Endodermal cell (in vitro differentiated cells): Measurements from ENCODE around the gene PPP1R37. TPM values are rescaled to one million over a fixed set of nuclear protein-coding genes. Genes with fewer than 3 reads are reported as not detected.

Source experiments
- DNase-seq: peaks from one replicate; pipeline ENCODE4 v3.0.0-alpha.2; 2017
- H3K27ac ChIP-seq: 2 replicates; pipeline ENCODE4 v1.5.1; 2013; ENCODE audit warnings: mild to moderate bottlenecking, low read depth, low read length, moderate library complexity
- H3K27me3 ChIP-seq: 2 replicates; pipeline ENCODE4 v1.6.1; 2013; ENCODE audit warnings: mild to moderate bottlenecking, low read length, moderate library complexity; ENCODE audit not compliant: insufficient read depth, control insufficient read depth, poor library complexity, severe bottlenecking
- H3K36me3 ChIP-seq: 2 replicates; pipeline ENCODE4 v1.7.0; 2013; ENCODE audit warnings: mild to moderate bottlenecking, low read length, moderate library complexity; ENCODE audit not compliant: control insufficient read depth, insufficient read depth
- H3K4me1 ChIP-seq: one replicate; pipeline ENCODE4 v1.7.0; 2013; ENCODE audit warnings: low read length; ENCODE audit not compliant: control insufficient read depth, insufficient read depth
- H3K4me3 ChIP-seq: 2 replicates; pipeline ENCODE4 v1.5.1; 2013; ENCODE audit warnings: mild to moderate bottlenecking, low read length, moderate library complexity
- H3K9ac ChIP-seq: 2 replicates; pipeline ENCODE4 v1.6.1; 2013; ENCODE audit warnings: mild to moderate bottlenecking, low read length, moderate library complexity; ENCODE audit not compliant: poor library complexity, severe bottlenecking; ENCODE audit errors: extremely low read depth
- H3K9me3 ChIP-seq: 2 replicates; pipeline ENCODE4 v1.6.1; 2013; ENCODE audit warnings: mild to moderate bottlenecking, low read length, moderate library complexity; ENCODE audit not compliant: control insufficient read depth
- H3K27ac Mint-ChIP-seq: 2 replicates; pipeline ENCODE4 v1.8.0; 2020; ENCODE audit warnings: mixed read lengths
- H3K27me3 Mint-ChIP-seq: 2 replicates; pipeline ENCODE4 v1.8.0; 2021; ENCODE audit warnings: mild to moderate bottlenecking, mixed read lengths; ENCODE audit not compliant: insufficient read depth
- H3K36me3 Mint-ChIP-seq: 2 replicates; pipeline ENCODE4 v1.8.0; 2020; ENCODE audit warnings: low read depth, mixed read lengths
- H3K4me1 Mint-ChIP-seq: 2 replicates; pipeline ENCODE4 v1.8.0; 2020; ENCODE audit warnings: mixed read lengths
- H3K4me3 Mint-ChIP-seq: 2 replicates; pipeline ENCODE4 v1.8.0; 2020; ENCODE audit warnings: mild to moderate bottlenecking, moderate library complexity, mixed read lengths
- H3K9me3 Mint-ChIP-seq: 2 replicates; pipeline ENCODE4 v1.8.0; 2020; ENCODE audit warnings: mild to moderate bottlenecking, mixed read lengths
- CTCF ChIP-seq: fragments of 200-600 bp; sonication (generic); conservative IDR thresholded peaks from 2 replicates; pipeline ENCODE4 v1.5.0; 2021; ENCODE audit warnings: antibody characterized with exemption, mild to moderate bottlenecking
- WGBS, 2 experiments: methylation state at CpG; one replicate each; pipeline versions ENCODE4 v1.1.5 to v1.1.7; 2013; ENCODE audit warnings: missing lambda C conversion rate in 2 of 2, mixed read lengths in 1 of 2; ENCODE audit not compliant: insufficient coverage in 1 of 2, insufficient read length in 1 of 2; 5-methylcytosine and 5-hydroxymethylcytosine counted together
- total RNA-seq, 2 donors: library from RNA; stranded (reverse); fragmentation: NEBNext Ultra II Directional in 1 of 2; extraction: Animal tissue kit (Norgen Biotek cat#: 25700) in 1 of 2; gene quantifications; 2 replicates in 1 of 2; 3 replicates in 1 of 2; pipeline ENCODE4 v1.2.1, GENCODE V29; 2021

The PPP1R37 gene
- total RNA-seq, 2 donors from 2014 or later, result 23.6 to 32.5 TPM

- no peak overlapping the region for H3K9ac ChIP-seq
- peaks cover 32% of the 10 kb centered on the region for H3K36me3 Mint-ChIP-seq
- no peak for TF ChIP-seq CTCF
These were observed 5.8 kb downstream of the PPP1R37 start for GRCh38 chr19:45098521-45099466.

GRCh38 chr19:45099467-45100191 lies 6.7 kb downstream of the PPP1R37 start:
- H3K9me3 ChIP-seq, result no peaks in the 10 kb centered on the region
- 82 to 88% methylated on average over 21 to 25 of the region's 25 CpGs for WGBS, 2 experiments
- H3K4me3 ChIP-seq, result no peak overlapping the region
- H3K27me3 ChIP-seq, result peaks cover 54% of the 10 kb centered on the region
- Mint-ChIP-seq H3K27me3 (peaks cover 41% of the 10 kb centered on the region), H3K4me1 (peaks cover 64% of the 10 kb centered on the region), H3K9me3 (no peaks in the 10 kb centered on the region), H3K4me3 (no peak overlapping the region), H3K27ac (no peak overlapping the region), H3K36me3 (peaks cover 29% of the 10 kb centered on the region)
- no peak for TF ChIP-seq CTCF
- H3K9ac ChIP-seq, result no peak overlapping the region
- H3K27ac ChIP-seq, result peak overlapping the region; percentile 12
- H3K4me1 ChIP-seq, result peaks cover 19% of the 10 kb centered on the region
- H3K36me3 ChIP-seq, result peaks cover 20% of the 10 kb centered on the region
- peak; percentile 38 for DNase-seq

More at GRCh38 chr19:45098521-45099466, 5.8 kb downstream of the PPP1R37 start:
- 74 to 75% methylated on average over 11 to 15 of the region's 15 CpGs for WGBS, 2 experiments
- Histone ChIP-seq H3K36me3 (peaks cover 20% of the 10 kb centered on the region), H3K27me3 (peaks cover 46% of the 10 kb centered on the region), H3K4me3 (no peak overlapping the region), H3K4me1 (peaks cover 19% of the 10 kb centered on the region), H3K27ac (peak overlapping the region; percentile 19), H3K9me3 (no peaks in the 10 kb centered on the region)
- H3K27me3 Mint-ChIP-seq, result peaks cover 32% of the 10 kb centered on the region
- H3K4me3 Mint-ChIP-seq, result no peak overlapping the region
- peak overlapping the region; percentile 46 for H3K27ac Mint-ChIP-seq
- H3K4me1 Mint-ChIP-seq, result peaks cover 64% of the 10 kb centered on the region
- DNase-seq, result peak; percentile 46
- H3K9me3 Mint-ChIP-seq, result no peaks in the 10 kb centered on the region

GRCh38 chr19:45100201-45100600 lies 7.2 kb downstream of the PPP1R37 start:
- Mint-ChIP-seq H3K27me3 (peaks cover 46% of the 10 kb centered on the region), H3K27ac (no peak overlapping the region), H3K4me1 (peaks cover 64% of the 10 kb centered on the region), H3K9me3 (no peaks in the 10 kb centered on the region), H3K36me3 (peaks cover 26% of the 10 kb centered on the region), H3K4me3 (no peak overlapping the region)
- no peak for DNase-seq
- Histone ChIP-seq H3K27ac (no peak overlapping the region), H3K36me3 (peaks cover 17% of the 10 kb centered on the region), H3K9ac (no peak overlapping the region), H3K9me3 (no peaks in the 10 kb centered on the region), H3K27me3 (peaks cover 60% of the 10 kb centered on the region), H3K4me1 (peaks cover 19% of the 10 kb centered on the region), H3K4me3 (no peak overlapping the region)
- TF ChIP-seq CTCF, result no peak
- 91 to 100% methylated on average over 1 to 3 of the region's 3 CpGs for WGBS, 2 experiments
